Pancreas (tissue), 10 donors: ENCODE data around the gene OSBPL1A. TPM values are rescaled to one million over a fixed set of nuclear protein-coding genes. Genes with fewer than 3 reads are reported as not detected.

Experiments used
- ATAC-seq, 4 donors: fragments of 200-7000 bp; cut with Tn5 transposase; one replicate each; pipeline versions ENCODE4 v1.8.0 to v1.9.1; 2020; ENCODE audit warnings: mild to moderate bottlenecking in 4 of 4, moderate library complexity in 4 of 4
- DNase-seq, 6 donors: peaks; one replicate each; pipeline ENCODE4 v3.0.0-alpha.2; 2020
- FAIRE-seq: peaks from 2 replicates; lab custom pipeline; 2012; peaks lifted over from hg19 to GRCh38; lab: Jason Lieb, UNC
- H3K27ac ChIP-seq, 4 donors: fragments of 200-600 bp; sonication (generic); 1 replicate in 3 of 4; 2 replicates in 1 of 4; pipeline versions ENCODE4 v1.5.0 to v1.8.0; 2020
- H3K27me3 ChIP-seq, 4 donors: fragments of 200-600 bp; one replicate each; pipeline ENCODE4 v1.8.0; 2021
- H3K36me3 ChIP-seq, 3 donors: fragments of 200-600 bp; sonication (generic) in 1 of 3; one replicate each; pipeline versions ENCODE4 v1.5.0 to v1.8.0; 2020 to 2021
- H3K4me1 ChIP-seq, 3 donors: fragments of 200-600 bp; one replicate each; pipeline ENCODE4 v1.8.0; 2021
- H3K4me3 ChIP-seq, 4 donors: fragments of 200-600 bp; sonication (generic) in 2 of 4; one replicate each; pipeline versions ENCODE4 v1.5.0 to v1.8.0; 2020 to 2021
- H3K9me3 ChIP-seq, 4 donors: fragments of 200-600 bp; one replicate each; pipeline ENCODE4 v1.8.0; 2021
- CTCF ChIP-seq, 4 donors: fragments of 200-600 bp; sonication (generic) in 3 of 4; IDR thresholded peaks; one replicate each; pipeline versions ENCODE4 v1.5.0 to v1.8.0; 2021; ENCODE audit warnings: antibody characterized with exemption in 4 of 4
- WGBS, 2 donors: extraction: QIAGEN DNeasy Blood & Tissue Kit; methylation state at CpG; one replicate each; pipeline ENCODE4 v1.1.7; 2013; 5-methylcytosine and 5-hydroxymethylcytosine counted together
- intact Hi-C, 3 donors: fragments of 100-400 bp; cut with DNase I; formaldehyde crosslinking; loops; one replicate each; pipeline versions ENCODE4 v1.11.1 to v1.14.2; 2022
- polyA plus RNA-seq, 2 donors: library from polyadenylated mRNA; stranded (reverse); fragments of 200-250 nt; gene quantifications; one replicate each; pipeline ENCODE4 v1.2.3, GENCODE V29; 2013
- total RNA-seq, 6 donors: library from RNA; stranded (reverse); fragmentation: NEBNext Ultra II Directional in 4 of 6; extraction: Animal tissue kit (Norgen Biotek cat#: 25700) in 4 of 6; gene quantifications; one replicate each; pipeline versions ENCODE4 v1.2.1 to v1.2.4, GENCODE V29; 2021 to 2023
- donor health status: healthy with polysubstance abuse.
- donor health status: DM: no; HTN: no; CAD: no; lungs with moderate emphysema.
- donor health status: DM: no; HTN: no; CAD: no.
- donor health status: control.
- donor health status: control.
- donor health status: Bipolar disorder and iron deficiency.
- donor health status: DM: yes; HTN: yes; CAD: no.
- donor health status: DM: no; HTN: no; CAD: no.
- donor health status: DM: no; HTN: no; CAD: no.
- donor health status: DM: yes; HTN: yes; CAD: no.

The OSBPL1A gene
- total and polyA plus RNA-seq, 8 donors, result 5.8 to 17.9 (median 10.8) TPM

GRCh38 chr18:24249716-24250115 is 147.9 kb downstream of the OSBPL1A start:
- Histone ChIP-seq H3K27me3 (no peaks in the 10 kb centered on the region), H3K9me3 (no peaks in the 10 kb centered on the region), H3K4me1 (peaks cover 0 to 6% (median 0%) of the 10 kb centered on the region in 3 donors), H3K27ac (no peak overlapping the region), H3K4me3 (no peak overlapping the region), H3K36me3 (no peaks in the 10 kb centered on the region)
- no peak for TF ChIP-seq CTCF (IDR thresholded peaks at IDR 0.05)
- intact Hi-C loops, result no loop called here
- DNase-seq, result no peak
- ATAC-seq, result no peak
- 92 to 96% methylated on average over 6 of the region's 6 CpGs for WGBS, 2 donors
- FAIRE-seq, result no peak

GRCh38 chr18:24248359-24248758 is 149.3 kb downstream of the OSBPL1A start:
- H3K27ac ChIP-seq, result no peak overlapping the region
- no peak overlapping the region for H3K4me3 ChIP-seq
- intact Hi-C loops, result no loop called here

GRCh38 chr18:24246143-24246542 is 151.5 kb downstream of the OSBPL1A start:
- DNase-seq (no peak), ATAC-seq (no peak), FAIRE-seq (no peak)
- H3K4me3 ChIP-seq, result no peak overlapping the region
- TF ChIP-seq CTCF (IDR thresholded peaks at IDR 0.05), result no peak
- H3K27me3 ChIP-seq, result no peaks in the 10 kb centered on the region
- no peak overlapping the region for H3K27ac ChIP-seq
- no peaks in the 10 kb centered on the region for H3K4me1 ChIP-seq
- no peaks in the 10 kb centered on the region for H3K36me3 ChIP-seq
- WGBS, 2 donors, result 92 to 99% methylated on average over 3 of the region's 3 CpGs
- H3K9me3 ChIP-seq, result no peaks in the 10 kb centered on the region
- intact Hi-C loops, result no loop called here

More at GRCh38 chr18:24248359-24248758, 149.3 kb downstream of the OSBPL1A start:
- DNase-seq (no peak), FAIRE-seq (no peak), ATAC-seq (no peak)
- TF ChIP-seq CTCF (IDR thresholded peaks at IDR 0.05), result no peak
- H3K36me3 ChIP-seq, result no peaks in the 10 kb centered on the region
- no peaks in the 10 kb centered on the region for H3K9me3 ChIP-seq
- H3K4me1 ChIP-seq, result no peaks in the 10 kb centered on the region
- 46 to 48% methylated on average over 2 of the region's 2 CpGs for WGBS, 2 donors
- no peaks in the 10 kb centered on the region for H3K27me3 ChIP-seq

- intact Hi-C loops, result no loop called here
- 97 to 99% methylated on average over 5 of the region's 5 CpGs for WGBS, 2 donors
- Histone ChIP-seq H3K4me1 (no peaks in the 10 kb centered on the region), H3K27ac (no peak overlapping the region), H3K9me3 (no peaks in the 10 kb centered on the region), H3K27me3 (no peaks in the 10 kb centered on the region), H3K4me3 (no peak overlapping the region), H3K36me3 (no peaks in the 10 kb centered on the region)
- ATAC-seq, result no peak
- FAIRE-seq, result no peak
- no peak for TF ChIP-seq CTCF (IDR thresholded peaks at IDR 0.05)
- DNase-seq, result no peak
Observed at GRCh38 chr18:24244698-24245097, 152.9 kb downstream of the OSBPL1A start.

- no peak overlapping the region for H3K27ac ChIP-seq
- intact Hi-C loops, result no loop called here
- H3K27me3 ChIP-seq, result no peaks in the 10 kb centered on the region
- H3K9me3 ChIP-seq, result no peaks in the 10 kb centered on the region
- H3K36me3 ChIP-seq, result no peaks in the 10 kb centered on the region
- no peak overlapping the region for H3K4me3 ChIP-seq
- WGBS, 2 donors, result 67 to 70% methylated on average over 1 of the region's 1 CpG
- TF ChIP-seq CTCF (IDR thresholded peaks at IDR 0.05), result no peak
- ATAC-seq (no peak), DNase-seq (no peak), FAIRE-seq (no peak)
- H3K4me1 ChIP-seq, result no peaks in the 10 kb centered on the region
Observed at GRCh38 chr18:24243677-24244076, 153.9 kb downstream of the OSBPL1A start.
